IPS-18c (cell line): ENCODE data around the gene SNAP47.

Source experiments
- H3K4me3 ChIP-seq: 2 replicates; pipeline ENCODE4 v1.7.0; 2013; ENCODE audit warnings: low read depth, mild to moderate bottlenecking, low read length, moderate library complexity; ENCODE audit not compliant: insufficient read depth
- H3K9me3 ChIP-seq: one replicate; pipeline ENCODE4 v1.6.1; 2013; ENCODE audit warnings: mild to moderate bottlenecking, low read length, moderate library complexity; ENCODE audit not compliant: control insufficient read depth, insufficient read depth

The SNAP47 gene

DNA sequence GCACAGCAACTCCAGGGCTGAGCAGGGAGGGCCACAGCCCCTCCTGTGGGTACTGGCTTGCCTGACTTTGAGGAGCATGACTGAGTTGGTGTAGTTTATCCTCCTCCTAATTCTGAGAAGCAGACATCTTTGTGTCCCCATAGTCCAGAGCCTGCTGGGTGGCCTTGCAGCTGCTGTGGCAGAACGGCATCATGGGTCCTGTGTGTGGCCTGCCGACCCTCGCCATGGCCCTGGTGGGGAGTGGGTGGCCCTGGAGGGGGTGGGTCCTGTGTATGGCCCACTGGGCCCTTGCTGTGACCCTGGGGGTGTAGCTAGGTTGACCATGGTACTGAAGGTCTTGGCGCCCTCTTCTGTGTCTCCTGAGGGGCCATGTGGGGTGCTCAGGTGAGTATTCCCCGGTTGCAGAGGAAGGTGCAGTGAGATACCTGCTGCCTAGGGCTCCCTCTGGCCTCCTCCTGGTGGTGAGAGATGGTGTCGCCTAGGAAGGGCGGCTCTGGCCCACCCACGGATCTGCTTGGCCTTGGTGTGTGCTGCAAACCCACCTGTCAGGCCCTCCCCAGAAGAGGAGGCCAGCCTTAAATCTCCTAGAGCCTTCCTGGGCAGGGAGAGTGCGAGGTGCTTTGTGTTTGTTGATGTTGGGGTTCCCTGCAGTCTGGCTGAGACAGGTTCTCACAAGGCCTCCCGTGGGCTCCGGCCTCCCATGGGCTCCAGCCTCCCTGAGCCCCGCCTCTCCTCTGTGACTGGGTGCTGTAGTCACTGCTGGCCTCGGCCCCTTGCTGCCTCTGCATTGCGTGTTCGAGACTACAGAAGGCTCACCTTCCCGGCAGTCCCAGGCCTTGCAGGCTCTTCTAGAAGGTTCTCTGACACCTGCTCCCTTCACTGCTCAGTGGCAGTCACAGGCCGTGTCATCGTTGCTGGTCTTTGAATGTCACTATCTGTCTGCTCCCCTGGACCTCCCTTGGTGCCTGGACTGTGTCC, 7.8 kb downstream of the SNAP47 start:
- H3K9me3 ChIP-seq, result no peaks in the 10 kb centered on the region
- H3K4me3 ChIP-seq, result no peak overlapping the region

DNA sequence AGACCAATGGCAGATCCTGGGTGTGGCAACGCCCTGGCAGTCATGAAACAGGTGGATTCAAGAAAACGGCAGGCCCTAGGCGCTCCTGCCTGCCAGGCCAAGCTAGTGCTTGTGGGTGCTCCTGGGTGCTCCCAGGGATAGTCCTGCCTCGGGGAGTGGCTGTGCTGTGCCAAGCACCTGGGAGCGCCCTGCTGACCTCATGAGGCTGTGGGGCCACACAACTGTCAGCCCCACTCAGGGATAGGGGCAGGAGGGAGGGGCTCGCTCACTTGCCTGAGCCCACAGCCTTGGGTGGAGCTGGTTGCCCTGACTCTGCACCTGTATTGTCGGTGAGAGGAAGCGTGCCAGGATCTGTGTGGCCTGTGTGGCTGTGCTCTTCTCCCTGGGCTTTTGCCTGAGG, 9.4 kb downstream of the SNAP47 start:
- Histone ChIP-seq H3K9me3 (no peaks in the 10 kb centered on the region), H3K4me3 (no peak overlapping the region)

DNA sequence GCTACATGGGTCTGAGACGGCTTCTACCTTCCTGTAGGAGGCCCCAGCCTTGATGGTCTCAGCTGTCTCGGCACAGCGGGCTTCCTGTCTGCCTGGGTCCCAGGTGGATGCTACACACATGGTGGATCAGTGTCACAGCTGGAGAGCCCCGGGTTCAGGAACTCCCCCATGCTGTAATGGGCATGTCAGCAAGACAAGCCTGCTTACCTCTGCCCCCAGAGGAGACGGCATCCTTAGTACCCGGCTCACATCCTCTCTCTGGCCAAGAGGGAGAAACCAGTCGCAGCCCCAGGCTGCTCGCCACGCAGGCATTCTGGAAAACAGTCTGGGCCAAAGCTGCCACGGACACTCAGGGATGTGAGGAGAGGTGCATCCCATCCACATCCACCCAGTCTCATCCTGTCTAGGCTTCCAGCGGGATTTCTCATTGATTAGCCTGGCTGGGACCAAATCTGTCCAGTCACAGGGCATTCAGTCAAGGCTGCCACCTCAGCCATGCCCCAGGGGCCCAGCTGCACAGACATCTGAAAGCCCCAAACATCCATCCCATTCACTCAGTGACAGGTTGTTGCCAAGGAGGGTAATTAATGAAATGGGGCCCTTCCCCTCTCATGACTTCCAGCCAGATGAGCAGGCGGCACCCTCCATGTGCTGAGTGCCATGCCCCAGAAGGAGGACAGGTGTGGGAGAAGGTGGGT, 10.5 kb downstream of the SNAP47 start:
- H3K9me3 ChIP-seq, result no peaks in the 10 kb centered on the region
- H3K4me3 ChIP-seq, result no peak overlapping the region

DNA sequence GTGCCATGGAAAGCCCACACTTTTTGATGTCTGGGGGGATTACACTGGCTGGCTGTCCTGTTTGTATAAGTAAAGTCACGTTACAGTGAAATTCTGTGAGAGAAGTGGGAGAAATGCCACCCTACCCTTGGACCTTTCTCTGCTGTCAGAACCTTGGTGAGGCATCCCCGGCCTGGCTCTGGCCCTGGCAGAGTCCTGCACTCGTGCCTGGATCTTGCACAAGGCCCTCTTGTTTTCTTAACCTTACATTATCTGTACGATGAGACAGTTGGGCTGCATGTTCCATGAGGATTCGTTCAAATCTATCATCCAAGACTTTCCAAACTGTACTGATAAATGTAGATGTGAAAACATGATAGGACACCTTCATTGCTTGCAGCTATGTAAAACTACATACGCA, 11.4 kb downstream of the SNAP47 start:
- Histone ChIP-seq H3K4me3 (no peak overlapping the region), H3K9me3 (peaks cover 2% of the 10 kb centered on the region)

DNA sequence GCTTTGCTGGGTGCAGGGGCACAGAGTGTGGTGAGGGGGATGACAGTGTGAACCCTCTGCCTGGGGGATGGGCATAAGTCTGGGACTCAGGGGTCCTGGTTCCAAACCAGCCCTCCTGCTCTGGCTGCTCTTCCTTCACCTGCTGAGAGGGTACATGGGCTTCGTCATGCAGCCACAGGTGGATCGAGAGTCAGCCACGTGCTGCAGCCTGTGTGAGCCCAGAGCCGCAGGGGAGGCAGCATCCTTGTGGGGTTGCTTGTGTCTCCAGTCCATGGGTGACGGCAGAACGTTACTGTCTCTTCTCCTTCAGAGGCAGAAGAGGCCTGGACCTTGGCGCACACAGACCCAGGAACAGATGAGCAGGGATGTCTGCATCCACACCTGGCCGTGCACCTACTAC, 12.1 kb downstream of the SNAP47 start:
- no peak overlapping the region for H3K4me3 ChIP-seq
- H3K9me3 ChIP-seq, result peaks cover 2% of the 10 kb centered on the region

DNA sequence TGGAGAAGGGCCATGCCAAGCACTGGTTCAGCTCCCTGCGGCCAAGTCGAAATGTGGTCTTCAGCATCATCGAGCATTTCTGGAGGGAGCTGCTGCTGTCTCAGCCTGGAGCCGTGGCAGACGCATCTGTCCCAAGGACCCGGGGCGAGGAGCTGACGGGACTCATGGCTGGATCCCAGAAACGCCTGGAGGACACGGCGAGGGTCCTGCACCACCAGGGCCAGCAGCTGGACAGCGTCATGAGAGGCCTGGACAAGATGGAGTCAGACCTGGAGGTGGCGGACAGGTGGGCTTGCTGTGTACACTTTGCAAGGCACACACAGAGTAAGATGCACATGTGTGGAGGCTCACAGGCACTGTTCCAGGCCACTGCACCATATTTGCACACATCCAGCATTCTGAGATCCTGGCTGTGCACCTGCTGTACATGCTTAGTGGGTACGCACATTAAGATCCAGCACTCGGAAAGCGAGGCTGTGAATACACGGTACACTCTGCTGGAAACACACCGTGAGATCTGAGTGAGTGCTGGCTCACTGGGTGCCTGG, 12.8 kb downstream of the SNAP47 start:
- Histone ChIP-seq H3K4me3 (no peak overlapping the region), H3K9me3 (peaks cover 2% of the 10 kb centered on the region)

DNA sequence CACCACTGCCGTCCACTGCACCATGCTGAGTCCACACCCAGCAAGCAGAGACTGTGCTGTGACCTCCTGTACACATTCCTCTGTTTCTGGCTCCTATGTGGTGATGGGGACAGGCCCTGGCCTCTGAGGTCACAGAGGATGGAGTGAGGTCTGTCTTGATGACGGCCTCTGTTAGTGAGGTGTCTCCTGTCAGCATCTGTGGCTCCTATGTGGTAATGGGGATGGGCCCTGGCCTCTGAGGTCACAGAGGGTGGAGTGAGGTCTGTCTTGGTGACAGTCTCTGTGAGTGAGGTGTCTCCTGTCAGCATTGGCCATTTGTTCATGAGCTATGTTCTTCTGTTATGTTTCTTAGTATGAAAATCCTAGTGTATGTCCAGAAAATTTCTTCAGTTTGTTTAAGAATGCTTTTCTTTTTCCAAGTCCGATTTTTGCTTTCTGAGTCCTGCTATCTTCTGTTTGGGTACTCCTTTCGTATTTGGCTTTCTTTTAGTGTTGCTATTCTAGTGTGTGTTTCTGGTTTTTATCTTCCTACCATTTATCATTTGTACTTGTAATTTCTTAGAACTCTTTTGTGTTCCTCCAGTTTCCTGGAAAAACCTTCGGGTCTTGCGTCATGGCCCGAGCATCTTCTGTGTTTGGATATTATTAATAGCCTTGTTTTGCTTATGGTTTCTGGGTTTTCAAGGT, 13.4 kb downstream of the SNAP47 start:
- peaks cover 2% of the 10 kb centered on the region for H3K9me3 ChIP-seq

DNA sequence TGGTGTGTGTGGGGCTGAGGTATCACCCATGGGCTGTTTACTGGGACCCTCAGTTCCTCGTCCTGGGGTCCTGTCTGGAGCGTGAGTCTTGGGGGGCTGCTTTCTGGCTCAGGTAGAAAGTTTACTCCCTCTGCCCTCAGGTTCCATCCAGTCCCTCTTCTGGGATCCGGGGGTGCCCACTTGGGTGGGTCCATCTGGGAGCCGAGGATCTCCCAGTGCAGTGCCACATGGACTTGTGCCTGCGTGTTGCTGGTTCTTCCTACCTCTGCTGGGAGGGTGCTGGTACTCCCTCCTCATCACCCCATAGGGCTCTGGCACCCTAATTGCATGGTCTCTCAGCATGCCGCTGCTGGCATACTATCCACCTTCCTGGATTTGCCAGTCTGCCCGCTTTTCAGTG, 14.0 kb downstream of the SNAP47 start:
- Histone ChIP-seq H3K9me3 (peaks cover 2% of the 10 kb centered on the region), H3K4me3 (no peak overlapping the region)

More for the DNA sequence above, 13.4 kb downstream of the SNAP47 start:
- H3K4me3 ChIP-seq, result no peak overlapping the region

DNA sequence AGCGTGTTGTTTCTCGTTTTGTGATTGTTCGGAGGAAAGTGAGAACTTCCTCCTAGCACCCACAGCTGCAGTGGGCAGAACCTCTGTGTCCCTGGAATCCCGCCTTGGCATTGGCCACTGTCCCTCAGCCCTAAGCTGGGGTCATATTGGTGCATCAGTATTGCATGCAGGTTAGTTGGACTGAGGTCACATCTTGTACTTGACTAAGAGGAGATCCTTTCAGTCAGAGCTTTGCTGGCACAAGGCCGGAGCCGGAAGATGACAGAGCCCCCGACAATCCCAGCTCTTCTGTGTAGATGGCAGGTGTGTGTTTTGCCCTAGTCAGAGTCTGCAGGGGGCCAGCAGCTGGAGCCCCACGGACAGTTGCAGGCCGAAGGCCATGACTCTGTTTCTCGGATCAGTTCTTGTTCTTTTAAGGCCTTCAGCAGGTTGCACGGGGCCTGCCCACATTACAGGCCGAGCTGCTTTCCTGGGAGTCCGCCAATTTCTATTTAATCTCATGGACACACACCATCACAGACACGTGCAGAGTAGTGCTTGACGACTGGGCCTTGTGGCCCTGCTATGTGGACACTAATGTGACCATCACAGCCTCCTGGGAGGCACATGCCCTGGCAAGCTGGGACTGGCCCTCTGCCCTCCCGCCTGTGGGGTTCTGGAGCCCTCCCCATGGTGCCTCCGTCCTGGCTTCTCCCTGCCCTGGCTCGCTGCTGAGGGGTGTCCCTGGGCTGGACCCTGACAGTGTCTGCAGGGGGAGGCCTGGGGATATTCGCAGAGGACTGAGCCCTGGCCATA, 14.9 kb downstream of the SNAP47 start:
- Histone ChIP-seq H3K9me3 (peaks cover 2% of the 10 kb centered on the region), H3K4me3 (no peak overlapping the region)

DNA sequence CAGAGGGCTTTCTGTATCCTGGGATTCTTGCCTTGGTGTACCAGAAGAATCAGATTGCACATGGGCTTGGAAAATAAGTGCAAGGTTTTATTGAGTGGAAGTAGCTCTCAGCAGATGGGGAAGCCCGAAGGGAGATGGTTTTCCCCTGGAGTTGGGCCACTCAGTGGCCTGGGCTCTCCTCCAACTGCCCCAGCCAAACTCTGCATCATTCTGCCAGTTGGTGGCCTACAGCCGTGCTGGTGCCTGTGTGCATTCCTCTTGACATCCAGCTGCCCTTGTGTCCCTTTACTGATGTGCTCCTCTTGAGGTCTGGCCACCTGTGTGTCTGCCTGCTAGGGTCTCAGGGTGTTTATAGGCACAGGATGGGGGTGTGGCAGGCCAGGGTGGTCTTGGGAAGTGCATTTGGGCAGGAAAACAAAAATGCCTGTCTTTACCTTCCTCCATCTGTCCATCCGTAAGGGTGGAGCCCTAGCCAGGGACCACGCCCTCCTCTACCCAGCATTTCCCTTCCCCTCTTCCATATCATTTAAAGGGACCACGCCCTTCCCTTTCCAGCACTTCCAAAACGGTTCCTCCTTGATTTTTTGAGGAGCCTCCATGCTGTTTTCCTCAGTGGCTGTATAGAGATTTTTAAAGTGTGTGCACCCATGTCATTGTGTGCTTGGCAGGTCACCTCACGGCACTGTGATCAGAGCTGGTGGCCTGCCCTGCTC, 18.9 kb downstream of the SNAP47 start:
- peaks cover 2% of the 10 kb centered on the region for H3K9me3 ChIP-seq
- H3K4me3 ChIP-seq, result no peak overlapping the region

DNA sequence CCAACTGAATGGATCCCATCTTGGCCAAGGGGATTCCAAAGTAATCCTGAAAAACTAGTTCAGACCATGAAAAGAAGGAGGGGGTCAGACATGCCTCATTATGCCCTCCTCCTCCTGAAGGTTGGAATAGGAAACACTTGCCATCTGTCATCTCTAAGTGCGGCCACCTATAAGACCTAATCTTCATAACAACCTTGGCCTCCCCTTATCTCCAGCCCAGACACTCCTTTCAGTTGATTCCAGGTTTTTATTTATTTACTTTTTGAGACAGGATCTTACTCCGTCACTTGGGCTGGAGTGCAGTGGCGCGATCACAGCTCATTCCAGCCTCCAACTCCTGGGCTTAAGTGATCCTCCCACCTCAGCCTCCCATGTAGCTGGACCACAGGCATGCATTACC, 19.7 kb downstream of the SNAP47 start:
- H3K9me3 ChIP-seq, result peaks cover 2% of the 10 kb centered on the region
- H3K4me3 ChIP-seq, result no peak overlapping the region

DNA sequence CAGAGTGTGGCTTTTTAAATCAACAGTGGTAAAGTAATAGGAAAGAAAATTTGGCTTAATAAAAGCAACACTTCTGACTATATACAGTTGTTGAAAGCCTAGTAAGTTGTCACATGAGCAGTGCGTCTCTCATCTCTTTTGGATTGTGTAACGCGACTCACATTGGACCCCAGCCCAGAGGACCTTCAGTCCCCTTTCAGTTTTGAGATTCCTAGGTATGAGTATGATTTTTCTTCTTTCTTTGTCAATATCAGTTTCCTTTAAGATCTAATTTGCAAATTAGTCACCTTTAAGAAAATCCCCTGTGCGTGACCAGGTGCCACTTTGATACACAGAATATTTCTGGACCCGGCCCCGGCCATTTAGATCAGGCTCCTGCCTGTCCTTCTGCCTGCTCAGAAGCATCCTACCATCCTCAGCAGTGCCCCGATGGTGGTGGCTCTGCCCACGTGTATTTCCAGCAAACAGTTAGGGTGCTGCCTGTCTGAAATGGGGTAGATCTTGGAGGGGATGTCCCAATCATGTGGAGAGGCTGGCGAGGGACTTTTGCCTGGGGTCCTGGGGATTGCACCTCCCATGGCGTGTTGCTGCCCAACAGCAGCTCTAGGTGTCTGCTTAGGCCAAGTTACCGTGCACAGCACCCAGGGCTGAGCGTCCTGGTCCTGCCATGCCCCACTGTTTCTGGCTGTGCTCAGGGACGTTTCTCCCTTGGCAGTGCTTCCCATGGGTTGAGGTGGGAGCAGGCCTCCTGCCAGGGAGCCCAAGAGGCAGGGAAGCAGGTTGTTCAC, 21.1 kb downstream of the SNAP47 start:
- H3K9me3 ChIP-seq, result no peaks in the 10 kb centered on the region
- H3K4me3 ChIP-seq, result no peak overlapping the region

DNA sequence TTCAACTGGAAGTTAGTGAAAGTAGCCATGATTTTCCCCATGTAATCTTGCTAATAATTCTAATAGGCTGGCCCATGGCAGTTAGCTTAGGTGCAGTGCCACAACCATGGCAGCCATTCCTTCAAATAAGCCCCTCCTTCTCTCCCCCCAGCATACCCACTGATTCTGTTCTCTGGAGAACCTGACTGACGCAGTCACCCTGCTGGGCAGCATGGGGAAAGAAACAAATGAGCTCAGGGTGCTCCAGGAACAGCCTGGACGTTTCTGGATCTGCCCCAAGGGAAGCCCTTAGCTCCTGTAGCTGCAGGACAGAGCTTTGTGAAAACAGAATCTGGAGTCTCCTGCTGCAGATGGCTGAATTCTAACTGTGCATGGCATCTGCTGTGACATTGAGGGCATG, 22.5 kb downstream of the SNAP47 start:
- no peak overlapping the region for H3K4me3 ChIP-seq
- no peaks in the 10 kb centered on the region for H3K9me3 ChIP-seq

DNA sequence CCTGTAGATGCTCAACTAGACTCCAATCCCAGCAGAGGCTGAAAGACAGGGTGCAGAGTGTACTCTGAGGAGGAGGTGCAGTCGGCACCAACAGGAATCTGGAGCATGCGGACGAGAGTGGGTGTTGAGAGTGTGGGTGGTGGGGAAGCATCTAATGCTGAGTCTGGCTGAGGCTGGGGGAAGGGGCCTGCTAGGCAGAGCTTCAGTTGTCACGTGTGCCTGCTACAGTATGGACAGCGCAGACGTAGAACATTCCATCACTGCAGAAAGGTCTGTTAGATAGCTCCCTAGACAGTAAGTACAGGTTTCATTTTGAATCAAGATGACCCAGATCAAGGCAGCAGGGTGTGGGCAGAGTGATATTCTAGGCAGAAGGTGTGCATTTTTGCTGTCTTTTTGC, 23.1 kb downstream of the SNAP47 start:
- Histone ChIP-seq H3K4me3 (no peak overlapping the region), H3K9me3 (no peaks in the 10 kb centered on the region)

DNA sequence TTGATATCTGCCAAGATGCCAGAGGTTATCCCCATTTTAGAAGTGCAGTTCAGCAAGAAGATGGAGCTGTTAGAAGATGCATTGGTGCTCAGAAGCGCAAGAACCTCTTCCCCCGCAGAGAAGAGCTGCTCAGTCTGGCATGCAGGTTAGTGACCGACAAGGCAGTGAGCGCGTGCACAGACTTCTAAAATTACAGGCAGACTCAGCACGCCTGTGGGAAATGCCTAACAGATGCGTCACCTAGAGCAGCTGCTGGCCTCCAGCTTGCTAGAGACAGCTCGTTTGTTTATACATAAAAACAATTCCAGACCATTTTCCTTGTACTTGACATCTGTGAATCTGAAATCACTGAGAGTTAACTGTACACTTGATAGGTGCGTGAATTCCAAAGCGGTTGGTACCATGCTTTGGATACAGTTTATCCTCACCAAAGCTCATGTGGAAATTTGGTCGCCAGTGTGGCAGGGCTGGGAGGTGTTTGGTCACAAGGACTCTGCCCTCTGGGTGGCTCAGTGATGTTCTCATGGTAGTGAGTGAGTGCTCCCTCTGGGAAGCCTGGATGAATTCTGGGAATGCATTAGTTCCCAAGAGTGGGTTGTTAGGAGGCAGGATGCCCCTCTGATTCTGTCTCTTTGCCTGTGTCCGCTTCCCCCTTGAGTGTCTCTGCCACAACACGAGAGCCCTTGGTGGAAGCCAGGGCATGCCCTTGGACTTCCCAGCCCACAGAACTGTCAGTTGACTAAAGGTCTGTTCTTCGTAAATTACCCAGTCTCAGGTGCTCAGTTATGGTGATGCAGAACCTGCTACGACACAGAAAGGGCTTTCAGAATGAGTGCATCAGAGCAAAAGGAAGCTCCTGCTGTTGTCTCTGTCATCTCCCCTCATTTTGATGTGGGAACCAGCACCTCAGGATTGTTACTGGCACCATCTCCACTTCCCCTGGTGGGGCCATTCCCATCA, 24.4 kb downstream of the SNAP47 start:
- H3K9me3 ChIP-seq, result no peaks in the 10 kb centered on the region

More for the DNA sequence above, 24.4 kb downstream of the SNAP47 start:
- H3K4me3 ChIP-seq, result no peak overlapping the region
